ENCODE measurements around the gene HPS5.
"Not testable (repeated sequence)": the region's sequence is repeated elsewhere in the genome, so short reads cannot be mapped to it uniquely, and the experiment has no call there.

The HPS5 gene

GRCh38 chr11:18253233-18253632 lies 68.7 kb downstream of the HPS5 start (continued):
- TF ChIP-seq, protein P1, sequence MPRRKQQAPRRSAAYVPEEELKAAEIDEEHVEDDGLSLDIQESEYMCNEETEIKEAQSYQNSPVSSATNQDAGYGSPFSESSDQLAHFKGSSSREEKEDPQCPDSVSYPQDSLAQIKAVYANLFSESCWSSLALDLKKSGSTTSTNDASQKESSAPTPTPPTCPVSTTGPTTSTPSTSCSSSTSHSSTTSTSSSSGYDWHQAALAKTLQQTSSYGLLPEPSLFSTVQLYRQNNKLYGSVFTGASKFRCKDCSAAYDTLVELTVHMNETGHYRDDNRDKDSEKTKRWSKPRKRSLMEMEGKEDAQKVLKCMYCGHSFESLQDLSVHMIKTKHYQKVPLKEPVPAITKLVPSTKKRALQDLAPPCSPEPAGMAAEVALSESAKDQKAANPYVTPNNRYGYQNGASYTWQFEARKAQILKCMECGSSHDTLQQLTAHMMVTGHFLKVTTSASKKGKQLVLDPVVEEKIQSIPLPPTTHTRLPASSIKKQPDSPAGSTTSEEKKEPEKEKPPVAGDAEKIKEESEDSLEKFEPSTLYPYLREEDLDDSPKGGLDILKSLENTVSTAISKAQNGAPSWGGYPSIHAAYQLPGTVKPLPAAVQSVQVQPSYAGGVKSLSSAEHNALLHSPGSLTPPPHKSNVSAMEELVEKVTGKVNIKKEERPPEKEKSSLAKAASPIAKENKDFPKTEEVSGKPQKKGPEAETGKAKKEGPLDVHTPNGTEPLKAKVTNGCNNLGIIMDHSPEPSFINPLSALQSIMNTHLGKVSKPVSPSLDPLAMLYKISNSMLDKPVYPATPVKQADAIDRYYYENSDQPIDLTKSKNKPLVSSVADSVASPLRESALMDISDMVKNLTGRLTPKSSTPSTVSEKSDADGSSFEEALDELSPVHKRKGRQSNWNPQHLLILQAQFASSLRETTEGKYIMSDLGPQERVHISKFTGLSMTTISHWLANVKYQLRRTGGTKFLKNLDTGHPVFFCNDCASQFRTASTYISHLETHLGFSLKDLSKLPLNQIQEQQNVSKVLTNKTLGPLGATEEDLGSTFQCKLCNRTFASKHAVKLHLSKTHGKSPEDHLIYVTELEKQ (tag by site-specific recombination; IDR thresholded peaks at IDR 0.05; ENCODE audit: borderline replicate concordance) = no peak
- no peak for TF ChIP-seq OVOL3 (tag by site-specific recombination; IDR thresholded peaks at IDR 0.05)
- TF ChIP-seq KLF1 (tag by site-specific recombination; IDR thresholded peaks at IDR 0.05) = no peak
- TF ChIP-seq ZNF692 (tag by site-specific recombination; IDR thresholded peaks at IDR 0.05) = no peak
- TF ChIP-seq BCL11B (tag by site-specific recombination; IDR thresholded peaks at IDR 0.05; ENCODE audit: low read depth) = no peak
- no peak for TF ChIP-seq ZSCAN16 (tag by site-specific recombination; IDR thresholded peaks at IDR 0.05)
- TF ChIP-seq ZNF585B (tag by site-specific recombination; IDR thresholded peaks at IDR 0.05) = no peak
- TF ChIP-seq ZNF600 (tag by site-specific recombination; IDR thresholded peaks at IDR 0.05) = no peak

GRCh38 chr11:18248561-18248960 lies 73.4 kb downstream of the HPS5 start, which contains the start of gene SAA2:
Gene SAA2, minus strand, starts transcription at chr11:18248668. Its CDS starts 657 bp downstream, at chr11:18248011.
- Histone ChIP-seq H3K27ac (ENCODE audit: extremely low read depth, low read depth, low read length) (no peak within 1 kb of the TSS), H3K4me3 (ENCODE audit: low read depth, low read length) (no peak within 1 kb of the TSS), H3K9me3 (ENCODE audit: control insufficient read depth, insufficient read depth, low read depth, low read length) (no peaks in the 10 kb centered on the region), H3K4me1 (ENCODE audit: control insufficient read depth, insufficient read depth, low read length) (no peaks in the 10 kb centered on the region), H3K36me3 (ENCODE audit: control insufficient read depth in 2 of 2, insufficient read depth in 1 of 2, low read length in 2 of 2) (no peaks in the 10 kb centered on the region)
- POLR2A ChIA-PET = no interaction called here
- CTCF ChIA-PET = interaction anchor here (0.5 kb wide), 1 partner anchor 554 kb away, joined by 3 read pairs; no protein-coding TSS in a partner anchor
- TF ChIP-seq ZNF266 (tag by site-specific recombination; IDR thresholded peaks at IDR 0.05; ENCODE audit: low read depth) = no peak
- no peak for TF ChIP-seq EGR2 (tag by site-specific recombination; IDR thresholded peaks at IDR 0.05; ENCODE audit: low read depth)
- no peak for TF ChIP-seq ZNF133 (tag by site-specific recombination; IDR thresholded peaks at IDR 0.05)
- TF ChIP-seq KLF9 (tag by site-specific recombination; IDR thresholded peaks at IDR 0.05; ENCODE audit: low read depth) = no peak
- TF ChIP-seq ZNF514 (tag by site-specific recombination; IDR thresholded peaks at IDR 0.05) = no peak
- no peak for TF ChIP-seq HOXC10 (CRISPR knock-in tag; IDR thresholded peaks at IDR 0.05)
- no peak for TF ChIP-seq ZBTB8A (tag by site-specific recombination; IDR thresholded peaks at IDR 0.05)
- no peak for TF ChIP-seq MEIS1 (CRISPR knock-in tag; IDR thresholded peaks at IDR 0.05; ENCODE audit: borderline replicate concordance)
- TF ChIP-seq ZNF639 (tag by site-specific recombination; IDR thresholded peaks at IDR 0.05) = no peak
- TF ChIP-seq KLF10 (tag by site-specific recombination; IDR thresholded peaks at IDR 0.05) = no peak
- no peak for TF ChIP-seq ZNF843 (tag by site-specific recombination; IDR thresholded peaks at IDR 0.05)
- TF ChIP-seq, protein P2, sequence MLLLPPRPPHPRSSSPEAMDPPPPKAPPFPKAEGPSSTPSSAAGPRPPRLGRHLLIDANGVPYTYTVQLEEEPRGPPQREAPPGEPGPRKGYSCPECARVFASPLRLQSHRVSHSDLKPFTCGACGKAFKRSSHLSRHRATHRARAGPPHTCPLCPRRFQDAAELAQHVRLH (tag by site-specific recombination; IDR thresholded peaks at IDR 0.05) = no peak
- TF ChIP-seq ZNF157 (tag by site-specific recombination; IDR thresholded peaks at IDR 0.05) = no peak
- TF ChIP-seq REPIN1 (tag by site-specific recombination; IDR thresholded peaks at IDR 0.05; ENCODE audit: low read depth) = no peak
- TF ChIP-seq SP2 (tag by site-specific recombination; IDR thresholded peaks at IDR 0.05) = no peak
- TF ChIP-seq GLIS2 (tag by site-specific recombination; IDR thresholded peaks at IDR 0.05) = no peak
- no peak for TF ChIP-seq YY1 (tag by site-specific recombination; IDR thresholded peaks at IDR 0.05)
- no peak for TF ChIP-seq MYNN (tag by site-specific recombination; IDR thresholded peaks at IDR 0.05; ENCODE audit: borderline replicate concordance)
- TF ChIP-seq ZNF76 (tag by site-specific recombination; IDR thresholded peaks at IDR 0.05; ENCODE audit: borderline replicate concordance, low read depth) = no peak

DNA sequence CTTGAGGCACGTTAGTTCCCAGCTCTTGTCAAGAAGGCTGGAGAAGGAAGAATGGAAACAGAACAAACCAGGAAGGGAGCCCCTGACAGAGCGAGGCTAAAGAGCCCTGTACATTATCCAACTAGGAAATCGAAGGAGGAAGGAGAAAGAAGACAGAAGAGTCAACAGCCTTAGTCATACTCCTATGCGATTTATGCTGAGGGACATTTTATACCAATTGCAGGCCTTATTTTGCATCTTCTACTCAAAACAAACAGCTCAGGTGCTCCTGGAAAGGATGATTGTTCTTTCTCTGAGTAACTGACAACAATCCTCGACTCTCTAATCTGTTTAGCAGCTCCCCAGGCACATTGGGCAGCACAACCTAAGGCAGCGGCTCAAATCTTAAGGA lies 74.8 kb downstream of the HPS5 start:
- H3K36me3 ChIP-seq (ENCODE audit: control insufficient read depth in 2 of 2, insufficient read depth in 1 of 2, low read length in 2 of 2); H3K27ac ChIP-seq (ENCODE audit: extremely low read depth, low read depth, low read length); H3K4me1 ChIP-seq (ENCODE audit: control insufficient read depth, insufficient read depth, low read length); H3K4me3 ChIP-seq (ENCODE audit: low read depth, low read length); H3K9me3 ChIP-seq (ENCODE audit: control insufficient read depth, insufficient read depth, low read depth, low read length); CTCF ChIA-PET; POLR2A ChIA-PET: not testable (repeated sequence)
